ENCODE measurements around the gene NPR3. TPM values are rescaled to one million over a fixed set of nuclear protein-coding genes. Genes with fewer than 3 reads are reported as not detected.
A peak's percentile ranks its signal among the peaks of the same experiment; 100 is the strongest.

NPR3 gene
- total and polyA plus RNA-seq, 2 of the 8 experiments (the other 6 are each of a cell fraction or from before 2014, with no cell fraction given), result not detected

GRCh38 chr5:32760091-32760509 is 49.0 kb downstream of the NPR3 start:
- Histone ChIP-seq H3K79me1 (ENCODE audit: low read depth, low read length) (no peaks in the 10 kb centered on the region), H3K9me3 (ENCODE audit: insufficient read depth in 2 of 2, low read depth in 1 of 2, low read length in 1 of 2) (no peaks in the 10 kb centered on the region), H2BK20ac (ENCODE audit: low read length) (no peak overlapping the region), H4K20me1 (replicated peaks in 1 of 2; ENCODE audit: control insufficient read depth in 1 of 2, insufficient read depth in 2 of 2, low read length in 2 of 2) (no peaks in the 10 kb centered on the region), H3K79me2 (ENCODE audit: control insufficient read depth in 1 of 2, insufficient read depth in 2 of 2, low read length in 2 of 2) (no peaks in the 10 kb centered on the region), H3K27ac (ENCODE audit: low read depth, low read length) (no peak overlapping the region), H3K4me3 (ENCODE audit: extremely low read depth in 1 of 4, insufficient read depth in 2 of 4, low read depth in 3 of 4, low read length in 4 of 4) (no peak overlapping the region), H3K4ac (replicated peaks; ENCODE audit: insufficient read length, low read depth, low read length) (no peak overlapping the region), H2AK5ac (ENCODE audit: low read depth, low read length) (no peak overlapping the region), H3K27me3 (replicated peaks in 1 of 4; ENCODE audit: control insufficient read depth in 3 of 4, extremely low read depth in 1 of 4, insufficient read depth in 3 of 4, low read length in 3 of 4) (no peaks in the 10 kb centered on the region), H3K4me2 (ENCODE audit: insufficient read depth in 1 of 2, low read depth in 2 of 2, low read length in 2 of 2) (no peak overlapping the region), H3K56ac (replicated peaks; ENCODE audit: insufficient read length, low read depth, low read length) (no peak overlapping the region), H2AFZ (ENCODE audit: low read length) (no peak overlapping the region), H2BK15ac (ENCODE audit: low read length) (no peak overlapping the region), H3K18ac (ENCODE audit: extremely low read depth, low read length) (no peak overlapping the region), H4K8ac (ENCODE audit: extremely low read depth, insufficient read depth, low read length) (no peak overlapping the region), H4K5ac (ENCODE audit: insufficient read length, low read depth, low read length) (no peak overlapping the region), H3K4me1 (replicated peaks in 1 of 4; ENCODE audit: control insufficient read depth in 3 of 4, insufficient read depth in 4 of 4, low read length in 3 of 4) (no peaks in the 10 kb centered on the region), H3K23me2 (ENCODE audit: low read depth, low read length) (no peaks in the 10 kb centered on the region), H2BK12ac (ENCODE audit: low read depth, low read length) (no peak overlapping the region), H3K23ac (ENCODE audit: insufficient read length) (no peak overlapping the region), H2BK120ac (replicated peaks; ENCODE audit: low read depth, low read length) (no peak overlapping the region), H3K14ac (ENCODE audit: insufficient read length) (no peak overlapping the region), H2BK5ac (ENCODE audit: low read depth, low read length) (no peak overlapping the region), H3K36me3 (ENCODE audit: control insufficient read depth in 2 of 4, insufficient read depth in 4 of 4, low read length in 3 of 4) (no peaks in the 10 kb centered on the region), H3K9ac (replicated peaks in 1 of 4; ENCODE audit: extremely low read depth in 1 of 4, low read depth in 3 of 4, low read length in 3 of 4) (no peak overlapping the region), H4K91ac (replicated peaks; ENCODE audit: insufficient read length, low read length) (no peak overlapping the region)
- ChIA-PET POLR2A (ENCODE audit: partially characterized antibody) (no interaction called here), CTCF (ENCODE audit: partially characterized antibody) (interaction anchor here (0.9 to 1.2 kb wide), 2 partner anchors 70 to 94 kb away, joined by 3 read pairs; no protein-coding TSS in a partner anchor)
- WGBS, 2 experiments (ENCODE audit: extremely low coverage in 1 of 2, insufficient coverage in 1 of 2, insufficient read length in 1 of 2, insufficient replicate concordance in 2 of 2, low coverage in 1 of 2, low lambda C conversion rate in 2 of 2, missing lambda C conversion rate in 1 of 2), result 82% methylated on average over 4 of the region's 4 CpGs; no CpG with 5 or more reads in 1 of the 2 experiments
- FAIRE-seq (no peak), DNase-seq (ENCODE audit: low read depth in 1 of 2, low spot score in 2 of 2) (no peak)
- TF ChIP-seq BACH1 (IDR thresholded peaks at IDR 0.05; ENCODE audit: low read length), result peak; percentile 96
- TF ChIP-seq PHF8 (conservative IDR thresholded peaks at IDR 0.05; ENCODE audit: low read depth, low read length), result no peak
- peak; percentile 84 for TF ChIP-seq MAFK (IDR thresholded peaks at IDR 0.05; ENCODE audit: low read depth, low read length)
- no peak for TF ChIP-seq CREB1 (IDR thresholded peaks at IDR 0.05)

Measured in H1 (cell line).